Natural killer cell (primary cell): ENCODE data around the gene RMRP. TPM values are rescaled to one million over a fixed set of nuclear protein-coding genes. Genes with fewer than 3 reads are reported as not detected.

Experiments used
- ATAC-seq, 3 donors: fragments of 150-1000 bp in 2 of 3; fragments of 200-7000 bp in 1 of 3; cut with Tn5 transposase; 1 replicate in 1 of 3; 2 replicates in 2 of 3; pipeline ENCODE4 v1.10.0; 2021; ENCODE audit warnings: mild to moderate bottlenecking in 2 of 3, moderate library complexity in 2 of 3
- DNase-seq, 2 donors: peaks; one replicate each; pipeline versions ENCODE4 v3.0.0 to v3.0.0-alpha.2; 2013 to 2021; ENCODE audit warnings: mixed read lengths in 1 of 2
- H3K27ac ChIP-seq: one replicate; pipeline ENCODE4 v1.5.1; 2013; ENCODE audit warnings: mild to moderate bottlenecking, low read length
- H3K27me3 ChIP-seq: one replicate; pipeline ENCODE4 v1.6.1; 2013; ENCODE audit warnings: low read length; ENCODE audit not compliant: control insufficient read depth, insufficient read depth
- H3K36me3 ChIP-seq: one replicate; pipeline ENCODE4 v1.6.1; 2013; ENCODE audit warnings: low read length; ENCODE audit not compliant: control insufficient read depth, insufficient read depth
- H3K4me1 ChIP-seq: one replicate; pipeline ENCODE4 v1.6.1; 2013; ENCODE audit warnings: low read length; ENCODE audit not compliant: control insufficient read depth, insufficient read depth
- H3K4me3 ChIP-seq: one replicate; pipeline ENCODE4 v1.5.1; 2013; ENCODE audit warnings: low read length
- H3K9me3 ChIP-seq: one replicate; pipeline ENCODE4 v1.6.1; 2013; ENCODE audit warnings: low read length; ENCODE audit not compliant: control insufficient read depth, insufficient read depth
- H3K27ac Mint-ChIP-seq, 2 donors: one replicate each; pipeline ENCODE4 v1.8.0; 2022; ENCODE audit warnings: mild to moderate bottlenecking in 2 of 2, mixed read lengths in 2 of 2, moderate library complexity in 1 of 2
- H3K27me3 Mint-ChIP-seq, 2 donors: one replicate each; pipeline ENCODE4 v1.8.0; 2022; ENCODE audit warnings: low read depth in 2 of 2, mixed read lengths in 2 of 2
- H3K36me3 Mint-ChIP-seq: one replicate; pipeline ENCODE4 v1.8.0; 2022; ENCODE audit warnings: mixed read lengths
- H3K4me1 Mint-ChIP-seq, 2 donors: one replicate each; pipeline ENCODE4 v1.8.0; 2022; ENCODE audit warnings: mixed read lengths in 2 of 2
- H3K4me3 Mint-ChIP-seq: one replicate; pipeline ENCODE4 v1.8.0; 2022; ENCODE audit warnings: mild to moderate bottlenecking, moderate library complexity, mixed read lengths
- H3K9me3 Mint-ChIP-seq, 2 donors: one replicate each; pipeline ENCODE4 v1.8.0; 2022; ENCODE audit warnings: mixed read lengths in 2 of 2
- WGBS: methylation state at CpG from one replicate; pipeline ENCODE4 v1.1.7; 2013; ENCODE audit warnings: missing lambda C conversion rate; ENCODE audit not compliant: insufficient coverage; 5-methylcytosine and 5-hydroxymethylcytosine counted together
- intact Hi-C: fragments of 100-400 bp; cut with micrococcal nuclease; formaldehyde crosslinking; loops from one replicate; pipeline ENCODE4 v1.14.2; 2022
- total RNA-seq, 4 donors: library from RNA; stranded (reverse); fragments of 120-200 nt in 1 of 4; gene quantifications; one replicate each; pipeline versions ENCODE4 v1.2.3 to v1.2.4, GENCODE V29; 2013 to 2022
- TF ChIP-seq, protein P1 (sequence below): fragments of 200-600 bp; IDR thresholded peaks from one replicate; pipeline ENCODE4 v1.8.0; 2022; ENCODE audit warnings: antibody characterized with exemption

Gene RMRP
- total RNA-seq, 3 donors from 2014 or later (not counting 1 experiment from before 2014, with no cell fraction given): 5,042 to 6,602 (median 5,874) TPM

- no peaks in the 10 kb centered on the region for H3K9me3 ChIP-seq
- peaks cover 3 to 8% of the 10 kb centered on the region in 2 donors for H3K27me3 Mint-ChIP-seq
- peaks cover 13% of the 10 kb centered on the region for H3K36me3 ChIP-seq
- 0% methylated on average over 65 of the region's 67 CpGs for WGBS
- H3K4me3 ChIP-seq: peak within 1 kb of the TSS; percentile 82
- H3K9me3 Mint-ChIP-seq: no peaks in the 10 kb centered on the region
- no peaks in the 10 kb centered on the region for H3K27me3 ChIP-seq
- H3K36me3 Mint-ChIP-seq: peaks cover 6% of the 10 kb centered on the region
- intact Hi-C loops: loop anchor here (1.0 to 2.0 kb wide), 5 partner anchors 38 to 157 kb away; partner anchors contain the start of genes CREB3, HINT2 and TLN1
- ATAC-seq: peak; percentile 78 to 92 (median 80)
- H3K27ac Mint-ChIP-seq: peak within 1 kb of the TSS; percentile 95 to 100
- peaks cover 62 to 74% of the 10 kb centered on the region in 2 donors for H3K4me1 Mint-ChIP-seq
- TF ChIP-seq, protein P1, sequence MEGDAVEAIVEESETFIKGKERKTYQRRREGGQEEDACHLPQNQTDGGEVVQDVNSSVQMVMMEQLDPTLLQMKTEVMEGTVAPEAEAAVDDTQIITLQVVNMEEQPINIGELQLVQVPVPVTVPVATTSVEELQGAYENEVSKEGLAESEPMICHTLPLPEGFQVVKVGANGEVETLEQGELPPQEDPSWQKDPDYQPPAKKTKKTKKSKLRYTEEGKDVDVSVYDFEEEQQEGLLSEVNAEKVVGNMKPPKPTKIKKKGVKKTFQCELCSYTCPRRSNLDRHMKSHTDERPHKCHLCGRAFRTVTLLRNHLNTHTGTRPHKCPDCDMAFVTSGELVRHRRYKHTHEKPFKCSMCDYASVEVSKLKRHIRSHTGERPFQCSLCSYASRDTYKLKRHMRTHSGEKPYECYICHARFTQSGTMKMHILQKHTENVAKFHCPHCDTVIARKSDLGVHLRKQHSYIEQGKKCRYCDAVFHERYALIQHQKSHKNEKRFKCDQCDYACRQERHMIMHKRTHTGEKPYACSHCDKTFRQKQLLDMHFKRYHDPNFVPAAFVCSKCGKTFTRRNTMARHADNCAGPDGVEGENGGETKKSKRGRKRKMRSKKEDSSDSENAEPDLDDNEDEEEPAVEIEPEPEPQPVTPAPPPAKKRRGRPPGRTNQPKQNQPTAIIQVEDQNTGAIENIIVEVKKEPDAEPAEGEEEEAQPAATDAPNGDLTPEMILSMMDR: peak; percentile 92
- H3K4me3 Mint-ChIP-seq: peak within 1 kb of the TSS; percentile 97
- peak; percentile 88 to 92 for DNase-seq
- peak within 1 kb of the TSS; percentile 99 for H3K27ac ChIP-seq
- H3K4me1 ChIP-seq: peaks cover 71% of the 10 kb centered on the region
Observed at GRCh38 chr9:35658137-35658967, 533 bp upstream of the RMRP start, which contains the start of gene CCDC107. TSS of gene CCDC107 (plus strand) at chr9:35658292. CDS start at chr9:35658380, 88 bp downstream.

- DNase-seq: peak in 1 of 2 donors; percentile 46
- ATAC-seq: no peak
- H3K36me3 Mint-ChIP-seq: peaks cover 6% of the 10 kb centered on the region
Observed at GRCh38 chr9:35656831-35657545, 831 bp downstream of the RMRP start.

DNA sequence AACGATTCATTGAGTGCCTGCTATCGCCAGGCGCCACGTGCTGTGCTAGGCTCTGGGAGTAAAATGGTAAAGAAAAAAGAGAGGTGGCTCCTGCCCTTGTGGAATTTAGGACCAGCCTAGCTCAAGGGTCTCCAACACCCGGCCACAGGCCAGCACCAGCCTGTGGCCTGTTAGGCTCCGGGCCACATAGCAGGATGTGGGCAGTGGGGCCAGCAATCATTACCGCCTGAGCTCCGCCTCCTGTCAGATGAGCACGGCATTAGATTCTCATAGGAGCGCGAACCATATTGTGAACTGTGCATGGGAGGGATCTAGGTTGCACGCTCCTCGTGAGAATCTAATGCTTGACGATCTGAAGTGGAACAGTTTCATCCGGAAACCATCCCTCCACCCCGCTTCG lies 1.5 kb downstream of the RMRP start:
- intact Hi-C loops: no loop called here
- peak overlapping the region; percentile 97 for H3K4me3 Mint-ChIP-seq
- H3K27ac Mint-ChIP-seq: peak overlapping the region; percentile 95 to 100
- H3K4me1 ChIP-seq: peaks cover 53% of the 10 kb centered on the region
- WGBS: 49% methylated on average over 17 of the region's 17 CpGs
- no peaks in the 10 kb centered on the region for H3K27me3 ChIP-seq
- H3K36me3 Mint-ChIP-seq: peaks cover 6% of the 10 kb centered on the region
- peaks cover 3 to 8% of the 10 kb centered on the region in 2 donors for H3K27me3 Mint-ChIP-seq
- no peaks in the 10 kb centered on the region for H3K9me3 Mint-ChIP-seq
- H3K4me3 ChIP-seq: no peak overlapping the region
- TF ChIP-seq, protein P1: no peak
- DNase-seq (peak in 1 of 2 donors; percentile 45), ATAC-seq (no peak)
- peaks cover 13% of the 10 kb centered on the region for H3K36me3 ChIP-seq
- H3K4me1 Mint-ChIP-seq: peaks cover 44 to 55% of the 10 kb centered on the region in 2 donors
- peak overlapping the region; percentile 99 for H3K27ac ChIP-seq
- no peaks in the 10 kb centered on the region for H3K9me3 ChIP-seq

More at GRCh38 chr9:35656831-35657545, 831 bp downstream of the RMRP start:
- H3K9me3 ChIP-seq: no peaks in the 10 kb centered on the region
- peaks cover 3 to 8% of the 10 kb centered on the region in 2 donors for H3K27me3 Mint-ChIP-seq
- H3K27ac ChIP-seq: peak overlapping the region; percentile 99
- TF ChIP-seq, protein P1: no peak
- peaks cover 57% of the 10 kb centered on the region for H3K4me1 ChIP-seq
- H3K4me3 Mint-ChIP-seq: peak overlapping the region; percentile 97
- intact Hi-C loops: loop anchor here (1.0 kb wide), 1 partner anchor 10 kb away; no protein-coding TSS in a partner anchor
- H3K36me3 ChIP-seq: peaks cover 13% of the 10 kb centered on the region
- no peaks in the 10 kb centered on the region for H3K9me3 Mint-ChIP-seq
- H3K4me3 ChIP-seq: peak overlapping the region; percentile 82
- WGBS: 45% methylated on average over 22 of the region's 25 CpGs
- H3K27me3 ChIP-seq: no peaks in the 10 kb centered on the region
- H3K27ac Mint-ChIP-seq: peak overlapping the region; percentile 95 to 100
- H3K4me1 Mint-ChIP-seq: peaks cover 49 to 60% of the 10 kb centered on the region in 2 donors
